Stimulated activated CD8-positive, alpha-beta memory T cell treated with anti-CD3 and anti-CD28 coated beads, Interleukin-7, amount 100 ng/mL, for 4 hours (primary cell): ENCODE measurements around the gene SESN1.
"Not testable (repeated sequence)": the region's sequence is repeated elsewhere in the genome, so short reads cannot be mapped to it uniquely, and the experiment has no call there.

Source experiments
- DNase-seq, 2 donors: peaks; one replicate each; pipeline ENCODE4 v3.0.0-alpha.2; 2020; ENCODE audit warnings: low read depth in 2 of 2

SESN1 gene

DNA sequence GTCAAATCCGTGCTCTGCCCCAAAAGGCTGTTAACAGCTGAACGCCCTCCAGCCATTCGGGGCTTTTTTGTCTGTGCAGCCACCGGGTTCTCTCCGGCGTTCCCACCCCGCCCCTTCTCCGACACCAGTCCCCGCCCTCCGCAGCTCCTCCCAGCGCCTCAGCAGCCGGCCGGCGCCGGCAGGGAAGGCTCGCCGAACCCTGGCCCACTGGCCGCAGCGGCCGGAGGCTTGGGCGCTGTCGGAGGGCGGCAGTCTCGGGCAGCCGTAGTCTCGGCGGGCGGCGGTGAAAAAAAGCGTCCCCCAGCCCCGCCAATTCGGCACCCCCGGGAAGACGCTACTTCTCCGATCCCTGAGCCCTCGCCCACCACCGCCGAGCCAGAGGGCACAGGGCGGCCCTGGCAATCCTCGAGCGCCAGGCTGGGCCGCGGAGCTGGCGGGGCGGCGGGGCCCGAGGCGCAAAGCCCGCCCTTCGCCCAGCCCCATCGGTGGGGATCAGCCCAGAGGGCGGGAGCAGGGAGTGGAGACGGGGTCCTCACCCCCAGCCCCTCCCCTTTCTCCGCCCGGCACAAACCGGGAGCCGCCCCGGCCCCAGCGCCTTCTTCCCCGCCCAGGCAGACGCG lies at the start of gene SESN1:
Gene SESN1 (minus strand): TSS at position 431 of the 620 bp plus-strand sequence. CDS start 773 bp downstream, outside the sequence.
- peak; percentile 71 to 80 for DNase-seq

DNA sequence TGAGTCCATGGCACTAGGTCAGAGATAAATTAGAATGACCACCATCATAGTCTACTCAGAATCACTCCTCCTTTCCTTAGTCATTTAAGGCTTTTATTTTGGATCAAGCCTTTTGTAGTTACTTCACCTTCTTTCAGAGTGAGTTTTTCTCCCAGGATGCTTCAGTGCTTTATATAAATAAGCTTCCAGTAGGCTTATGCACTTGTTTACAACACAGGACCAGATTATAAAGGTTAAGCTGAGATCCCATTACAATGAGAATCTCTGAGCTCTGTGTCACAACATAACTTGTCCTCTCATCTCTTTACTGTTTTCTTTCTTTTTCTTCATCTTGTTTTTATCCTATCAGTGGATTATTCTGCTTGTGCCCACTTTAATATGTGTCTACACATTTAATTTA lies 48.5 kb upstream of the SESN1 start:
- DNase-seq = no peak

DNA sequence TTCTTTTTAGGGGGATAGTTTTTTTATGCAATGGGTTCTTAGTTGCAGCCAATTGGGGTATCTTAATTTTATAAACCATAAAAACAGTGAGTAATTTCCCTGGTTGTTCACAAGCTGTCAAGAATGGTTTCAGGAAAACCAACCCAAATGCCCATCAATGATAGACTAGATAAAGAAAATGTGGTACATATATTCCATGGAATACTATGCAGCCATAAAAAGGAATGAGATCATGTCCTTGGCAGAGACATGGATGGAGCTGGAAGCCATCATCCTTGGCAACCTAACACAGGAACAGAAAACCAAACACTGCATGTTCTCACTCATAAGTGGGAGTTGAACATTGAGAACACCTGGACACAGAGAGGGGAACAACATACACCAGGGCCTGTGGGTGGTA lies 47.4 kb upstream of the SESN1 start:
- not testable (repeated sequence) for DNase-seq

DNA sequence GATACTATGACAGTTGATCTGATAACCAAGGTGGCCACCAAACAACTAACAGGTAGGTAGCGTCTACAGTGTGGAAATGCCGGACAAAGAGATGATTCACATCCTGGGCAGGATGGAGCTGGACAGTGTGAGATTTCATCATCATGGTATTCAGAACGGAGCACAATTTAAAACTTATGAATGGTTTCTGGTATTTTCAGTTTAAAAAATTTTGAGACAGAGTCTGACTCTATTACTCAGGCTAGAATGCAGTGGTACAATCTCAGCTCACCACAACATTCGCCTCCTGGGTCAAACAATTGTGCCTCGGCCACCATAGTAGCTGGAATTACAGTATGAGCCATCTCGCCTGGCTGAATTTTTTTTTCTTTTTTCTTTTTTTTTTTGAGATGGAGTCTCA lies 44.5 kb upstream of the SESN1 start:
- no peak for DNase-seq

DNA sequence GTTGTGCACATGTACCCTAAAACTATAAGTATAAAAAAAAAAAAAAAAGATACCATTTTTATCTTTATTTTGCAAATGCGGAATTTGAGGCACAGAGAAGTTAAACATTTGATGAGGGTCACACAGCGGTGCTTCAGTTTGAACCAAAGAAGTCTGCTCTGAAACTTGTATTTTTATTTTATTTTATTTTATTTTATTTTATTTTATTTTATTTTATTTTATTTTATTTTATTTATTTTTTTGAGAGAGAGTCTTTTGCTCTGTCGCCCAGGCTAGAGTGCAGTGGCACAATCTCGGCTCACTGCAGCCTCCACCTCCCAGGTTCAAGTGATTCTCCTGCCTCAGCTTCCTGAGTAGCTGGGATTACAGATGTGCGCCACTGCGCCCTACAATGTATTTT lies 41.9 kb upstream of the SESN1 start:
- DNase-seq = not testable (repeated sequence)

DNA sequence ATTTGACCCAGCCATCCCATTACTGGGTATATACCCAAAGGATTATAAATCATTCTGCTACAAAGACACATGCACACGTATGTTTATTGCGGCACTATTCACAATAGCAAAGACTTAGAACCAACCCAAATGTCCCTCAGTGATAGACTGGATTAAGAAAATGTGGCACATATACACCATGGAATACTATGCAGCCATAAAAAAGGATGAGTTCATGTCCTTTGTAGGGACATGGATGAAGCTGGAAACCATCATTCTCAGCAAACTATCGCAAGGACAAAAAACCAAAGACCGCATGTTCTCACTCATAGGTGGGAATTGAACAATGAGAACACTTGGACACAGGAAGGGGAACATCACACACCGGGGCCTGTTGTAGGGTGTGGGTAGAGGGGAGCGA lies 41.4 kb upstream of the SESN1 start:
- DNase-seq = not testable (repeated sequence)

DNA sequence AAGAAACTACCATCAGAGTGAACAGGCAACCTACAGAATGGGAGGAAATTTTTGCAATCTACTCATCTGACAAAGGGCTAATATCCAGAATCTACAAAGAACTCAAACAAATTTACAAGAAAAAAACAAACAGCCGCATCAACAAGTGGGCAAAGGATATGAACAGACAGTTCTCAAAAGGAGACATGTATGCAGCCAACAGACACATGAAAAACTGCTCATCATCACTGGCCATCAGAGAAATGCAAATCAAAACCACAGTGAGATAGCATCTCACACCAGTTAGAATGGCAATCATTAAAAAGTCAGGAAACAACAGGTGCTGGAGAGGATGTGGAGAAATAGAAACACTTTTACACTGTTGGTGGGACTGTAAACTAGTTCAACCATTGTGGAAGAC lies 41.0 kb upstream of the SESN1 start:
- not testable (repeated sequence) for DNase-seq

DNA sequence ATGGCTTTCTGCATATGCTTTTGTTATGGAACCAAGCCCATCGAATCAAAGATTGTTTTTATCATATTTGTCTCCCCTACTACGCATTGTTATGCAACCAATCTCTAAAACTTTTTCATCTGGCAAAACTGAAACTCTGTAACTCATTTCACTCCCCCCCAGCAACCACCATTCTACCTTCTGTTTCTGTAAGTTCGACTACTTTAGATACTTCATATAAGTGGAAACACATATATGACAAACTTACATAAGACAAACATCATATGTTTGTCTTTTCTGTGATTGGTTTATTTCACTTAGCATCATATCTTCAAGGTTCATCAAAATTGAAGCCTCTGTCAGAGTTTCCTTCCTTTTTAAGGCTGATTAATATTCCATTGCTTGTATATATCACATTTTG lies 35.4 kb upstream of the SESN1 start:
- no peak for DNase-seq

DNA sequence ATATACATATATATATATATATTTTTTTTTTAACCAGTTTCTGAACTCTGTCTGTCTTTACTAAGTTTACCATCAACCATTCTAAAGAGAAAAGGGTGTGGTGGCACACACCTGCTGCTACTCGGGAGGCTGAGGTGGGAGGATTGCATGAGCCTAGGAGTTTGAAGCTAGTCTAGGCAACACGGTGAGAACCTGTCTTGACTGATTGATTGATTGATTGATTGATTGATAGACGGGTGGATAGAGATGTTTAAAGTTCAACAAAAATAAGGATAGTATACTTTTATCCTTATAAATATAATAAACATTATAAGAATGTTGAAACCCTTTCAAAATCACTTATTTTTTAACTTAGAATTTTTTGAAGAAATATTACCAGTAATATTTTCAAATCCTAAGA lies 30.9 kb upstream of the SESN1 start:
- no peak for DNase-seq

DNA sequence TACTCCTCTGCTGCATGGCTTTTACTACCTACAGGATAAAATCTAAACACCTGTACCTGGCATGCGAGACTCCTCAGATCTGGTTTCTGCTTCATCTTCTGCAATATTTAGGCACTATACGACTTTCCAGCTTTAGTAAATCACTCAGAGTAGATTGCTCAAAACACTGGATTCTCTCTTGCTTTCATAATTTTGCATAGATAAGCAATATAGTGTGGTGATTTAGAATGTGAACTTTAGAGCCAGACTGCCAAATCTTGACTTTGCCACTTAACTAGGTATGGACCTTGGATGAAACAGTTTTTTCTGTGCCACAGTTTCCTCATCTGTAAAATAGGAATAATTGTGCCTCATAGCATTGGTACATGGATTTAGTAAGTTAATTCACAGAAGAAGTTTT lies 29.6 kb upstream of the SESN1 start:
- no peak for DNase-seq

DNA sequence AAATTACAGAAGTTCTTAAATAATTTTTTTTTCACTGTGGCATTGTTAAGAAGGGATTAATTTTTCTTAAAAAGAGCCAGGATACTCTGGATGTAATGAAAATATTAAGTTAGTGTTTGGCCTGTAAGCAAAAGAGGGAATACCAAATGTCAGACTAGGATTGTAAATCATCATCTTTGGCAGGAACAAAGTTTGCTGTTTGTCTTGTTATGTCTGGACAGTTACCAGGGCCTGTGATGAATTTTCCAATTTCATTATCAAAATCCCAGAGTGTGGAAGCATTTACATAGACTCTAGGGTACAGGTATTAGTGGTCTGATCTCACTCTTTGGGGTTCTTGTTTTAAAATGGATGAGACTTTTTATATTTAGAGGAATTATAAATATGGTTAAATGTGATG lies 26.8 kb upstream of the SESN1 start:
- DNase-seq = no peak

DNA sequence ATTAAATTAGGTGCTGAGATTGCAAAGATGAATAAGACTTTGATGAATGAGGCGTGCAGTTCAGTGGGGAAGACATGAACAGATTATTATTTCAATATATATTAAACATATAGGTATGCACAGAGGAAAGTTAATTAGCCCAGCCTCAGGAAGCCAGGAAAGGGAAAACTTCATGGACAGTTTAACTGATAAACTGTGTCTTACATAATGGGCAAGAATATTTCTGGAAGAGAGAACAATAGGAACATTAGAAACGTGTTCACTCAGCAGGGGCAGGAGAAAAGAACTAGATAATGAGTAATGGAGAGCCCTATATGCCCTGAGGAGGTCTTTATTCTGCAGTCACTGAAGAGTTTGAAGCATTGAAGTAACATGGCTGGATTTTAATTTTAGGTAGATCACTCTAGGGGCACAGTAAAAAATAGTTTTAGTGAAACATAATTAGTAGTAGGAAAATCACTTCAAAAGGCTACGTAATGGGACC lies 24.3 kb upstream of the SESN1 start:
- DNase-seq = no peak

DNA sequence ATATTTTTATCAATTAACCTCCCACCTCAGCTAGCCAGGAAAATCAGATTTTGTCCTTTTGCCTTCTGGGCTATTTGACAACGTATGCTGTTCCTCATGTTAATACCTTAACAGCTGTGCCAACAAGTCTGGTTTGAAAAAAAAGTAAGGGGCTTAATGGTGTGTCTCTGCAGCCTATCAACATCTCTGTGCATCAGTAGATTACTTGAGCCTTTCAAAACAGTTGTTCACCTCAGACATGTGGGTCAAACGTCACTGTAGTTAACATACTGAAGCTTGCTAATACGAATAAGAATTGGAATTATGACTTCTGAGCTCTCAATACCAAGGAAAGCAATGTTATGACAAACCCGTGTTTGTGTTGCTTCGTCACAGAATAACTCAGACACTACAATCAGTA lies 23.7 kb upstream of the SESN1 start:
- no peak for DNase-seq

DNA sequence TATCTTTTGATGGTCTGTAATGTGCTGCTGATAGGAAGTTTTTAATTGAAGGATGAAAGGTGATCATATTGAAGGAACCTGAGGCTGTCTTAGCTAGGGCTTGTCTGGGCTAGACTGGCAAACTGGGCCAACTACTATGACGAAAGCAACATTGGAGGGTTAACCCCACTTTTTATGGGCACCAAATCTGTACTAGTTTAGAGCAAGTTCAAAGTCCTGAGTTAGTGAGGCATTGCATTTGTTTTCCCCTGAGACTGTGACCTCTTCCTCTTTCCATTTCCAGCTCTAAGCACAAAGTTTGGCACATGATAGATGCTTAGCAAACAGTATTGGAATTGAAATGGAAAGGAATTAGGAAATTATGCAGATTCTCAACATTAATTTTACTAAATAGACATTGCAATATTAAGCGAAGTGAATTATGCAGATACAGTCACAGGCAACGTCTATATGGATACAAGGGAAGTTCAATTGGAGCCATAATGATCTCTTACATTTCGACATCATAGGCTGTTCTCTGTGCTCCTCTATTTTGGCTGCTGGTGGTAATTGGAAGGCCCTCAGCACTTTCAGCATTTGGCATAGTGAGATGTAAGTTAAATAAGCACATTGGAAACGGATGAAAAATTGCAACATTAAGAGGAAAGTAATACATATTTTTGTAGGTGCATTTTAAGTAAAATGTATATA lies 22.8 kb upstream of the SESN1 start:
- no peak for DNase-seq

DNA sequence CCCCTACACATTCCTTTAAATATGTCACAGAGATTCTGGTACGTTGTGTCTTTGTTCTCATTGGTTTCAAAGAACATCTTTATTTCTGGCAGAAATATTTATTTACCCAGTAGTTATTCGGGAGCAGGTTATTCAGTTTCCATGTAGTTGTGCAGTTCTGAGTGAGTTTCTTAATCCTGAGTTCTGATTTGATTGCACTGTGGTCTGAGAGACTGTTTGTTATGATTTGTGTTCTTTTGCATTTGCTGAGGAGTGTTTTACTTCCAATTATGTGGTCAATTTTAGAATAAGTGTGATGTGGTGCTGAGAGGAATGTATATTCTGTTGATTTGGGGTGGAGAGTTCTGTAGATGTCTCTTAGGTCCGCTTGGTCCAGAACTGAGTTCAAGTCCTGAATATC lies 18.0 kb upstream of the SESN1 start:
- DNase-seq = not testable (repeated sequence)

DNA sequence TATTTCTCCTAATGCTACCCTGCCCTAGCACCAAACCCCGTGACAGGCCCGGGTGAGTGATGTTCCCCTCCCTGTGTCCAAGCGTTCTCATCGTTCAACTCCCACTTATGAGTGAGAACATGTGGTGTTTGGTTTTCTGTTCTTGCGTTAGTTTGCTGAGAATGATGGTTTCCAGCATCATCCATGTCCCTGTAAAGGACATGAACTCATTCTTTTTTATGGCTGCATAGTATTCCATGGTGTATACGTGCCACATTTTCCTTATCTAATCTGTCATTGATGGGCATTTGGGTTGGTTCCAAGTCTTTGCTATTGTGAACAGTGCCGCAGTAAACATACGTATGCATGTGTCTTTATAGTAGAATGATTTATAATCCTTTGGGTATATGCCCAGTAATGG lies 15.0 kb upstream of the SESN1 start:
- DNase-seq = not testable (repeated sequence)

DNA sequence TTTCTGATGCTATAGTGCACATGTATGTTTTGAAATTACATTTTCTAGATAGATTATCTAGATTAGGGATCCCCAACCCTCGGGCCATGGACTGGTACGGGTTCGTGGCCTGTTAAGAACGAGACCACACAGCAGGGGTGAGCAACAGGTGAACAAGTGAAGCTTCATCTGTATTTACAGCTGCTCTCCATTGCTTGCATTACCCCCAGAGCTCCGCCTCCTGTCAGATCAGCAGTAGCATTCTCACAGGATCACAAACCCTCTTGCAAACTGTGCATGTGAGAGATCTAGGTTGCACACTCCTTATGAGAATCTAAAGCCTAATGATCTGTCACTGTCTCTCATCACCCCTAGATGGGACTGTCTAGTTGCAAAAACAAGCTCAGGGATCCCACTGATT lies 11.0 kb upstream of the SESN1 start:
- no peak for DNase-seq

DNA sequence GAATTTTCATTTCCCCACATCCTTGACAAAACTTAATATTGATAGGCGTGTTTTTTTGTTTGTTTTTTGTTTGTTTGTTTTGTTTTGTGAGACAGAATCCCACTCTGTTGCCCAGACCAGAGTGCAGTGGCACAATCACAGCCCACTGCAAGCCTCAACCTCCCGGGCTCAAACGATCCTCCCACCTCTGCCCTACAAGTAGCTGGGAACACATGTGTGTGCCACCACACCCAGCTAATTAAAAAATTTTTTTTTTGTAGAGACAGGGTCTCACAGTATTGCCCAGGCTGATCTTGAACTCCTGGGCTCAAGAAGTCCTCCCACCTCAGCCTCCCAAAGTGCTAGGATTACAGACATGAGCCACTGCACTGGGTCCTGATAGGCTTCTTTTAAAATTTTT lies 9.9 kb upstream of the SESN1 start:
- no peak for DNase-seq

DNA sequence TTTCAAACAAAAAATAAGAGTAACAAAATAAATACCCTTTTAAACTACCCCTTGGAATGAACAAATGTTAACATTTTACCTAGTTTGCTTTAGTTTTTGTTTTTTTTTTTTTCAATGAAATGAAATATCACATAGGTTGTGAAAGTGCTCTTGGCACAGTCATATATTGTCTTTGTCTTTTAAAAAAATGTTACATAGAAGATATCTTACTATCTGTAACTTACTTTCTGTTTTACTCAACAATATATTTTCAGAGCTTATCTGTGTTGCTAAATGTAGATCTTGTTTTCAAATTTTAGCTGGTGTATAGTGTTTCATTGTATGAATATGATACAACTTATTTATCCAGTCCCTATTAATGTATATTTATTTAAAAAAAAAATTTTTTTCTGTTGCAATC lies 9.3 kb upstream of the SESN1 start:
- no peak for DNase-seq

DNA sequence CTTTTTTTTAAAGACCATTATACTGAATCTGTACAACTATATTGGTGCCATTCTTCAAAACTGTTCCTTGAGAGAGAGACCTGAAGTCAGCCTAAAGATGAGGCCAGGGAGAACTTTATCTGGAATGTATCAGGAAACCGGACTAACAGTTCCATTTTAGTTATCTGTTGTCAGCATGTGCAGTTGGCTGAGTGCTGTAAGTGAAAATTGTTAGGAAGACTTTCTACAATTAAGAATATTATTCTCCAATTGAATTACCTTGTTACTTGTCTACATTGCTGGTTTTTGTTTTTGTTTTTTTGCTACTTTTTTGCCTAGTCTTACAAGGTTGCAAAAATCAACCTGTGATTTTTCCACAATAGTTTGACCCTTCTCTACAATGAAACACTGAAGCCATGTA lies 8.1 kb upstream of the SESN1 start:
- no peak for DNase-seq

DNA sequence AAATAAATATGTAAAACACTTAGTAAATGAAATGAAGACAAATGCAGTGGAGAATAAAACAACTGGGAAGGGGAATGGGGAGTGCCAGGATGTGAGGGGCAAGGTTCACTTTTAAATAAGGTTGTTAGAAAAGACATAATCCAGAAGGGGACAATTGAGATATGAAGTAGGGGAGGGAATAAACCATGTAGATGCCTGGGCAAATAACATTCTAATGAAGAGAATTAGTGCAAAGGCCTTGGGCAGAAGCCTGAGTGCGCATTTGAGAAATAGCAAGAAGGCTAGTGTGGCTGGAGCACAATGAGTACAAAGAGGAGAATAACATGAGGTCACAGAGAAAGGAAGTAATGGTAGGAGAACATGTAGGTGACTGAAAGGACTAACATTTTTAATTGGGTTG lies 3.0 kb upstream of the SESN1 start:
- DNase-seq = no peak

DNA sequence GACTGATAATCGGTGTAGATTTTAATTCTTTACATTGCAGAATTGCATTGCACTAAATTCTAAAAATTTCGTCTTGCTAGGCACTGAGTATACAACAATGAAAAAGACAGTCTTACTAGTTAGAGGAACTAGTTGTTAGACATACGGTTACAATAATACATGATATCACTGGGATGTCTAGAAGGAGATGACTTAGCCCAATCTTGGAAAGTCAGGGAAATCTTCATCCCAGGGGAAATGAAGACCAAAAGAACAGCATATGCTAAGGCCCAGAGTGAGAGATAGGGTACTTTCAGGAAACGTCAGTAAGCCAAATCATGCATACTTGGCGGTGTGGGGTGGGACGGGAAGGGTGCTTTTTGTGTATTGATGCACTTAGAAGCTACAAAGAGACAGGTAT lies 1.6 kb upstream of the SESN1 start:
- DNase-seq = no peak

DNA sequence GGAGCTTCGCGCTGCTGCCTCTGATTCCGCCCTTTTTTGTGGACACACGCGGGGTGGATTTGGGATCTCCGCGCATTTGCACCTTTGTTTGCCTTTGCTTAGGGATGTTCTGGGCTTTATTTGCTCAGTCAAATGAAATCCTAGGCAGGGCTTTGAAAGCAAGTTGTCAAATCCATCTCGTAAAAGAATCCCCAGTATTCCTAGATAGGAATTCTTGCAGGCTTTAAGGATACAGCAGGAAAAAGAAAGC lies 1.1 kb upstream of the SESN1 start:
- no peak for DNase-seq
